Measurements from ENCODE around the gene IQCN.

Gene IQCN

DNA sequence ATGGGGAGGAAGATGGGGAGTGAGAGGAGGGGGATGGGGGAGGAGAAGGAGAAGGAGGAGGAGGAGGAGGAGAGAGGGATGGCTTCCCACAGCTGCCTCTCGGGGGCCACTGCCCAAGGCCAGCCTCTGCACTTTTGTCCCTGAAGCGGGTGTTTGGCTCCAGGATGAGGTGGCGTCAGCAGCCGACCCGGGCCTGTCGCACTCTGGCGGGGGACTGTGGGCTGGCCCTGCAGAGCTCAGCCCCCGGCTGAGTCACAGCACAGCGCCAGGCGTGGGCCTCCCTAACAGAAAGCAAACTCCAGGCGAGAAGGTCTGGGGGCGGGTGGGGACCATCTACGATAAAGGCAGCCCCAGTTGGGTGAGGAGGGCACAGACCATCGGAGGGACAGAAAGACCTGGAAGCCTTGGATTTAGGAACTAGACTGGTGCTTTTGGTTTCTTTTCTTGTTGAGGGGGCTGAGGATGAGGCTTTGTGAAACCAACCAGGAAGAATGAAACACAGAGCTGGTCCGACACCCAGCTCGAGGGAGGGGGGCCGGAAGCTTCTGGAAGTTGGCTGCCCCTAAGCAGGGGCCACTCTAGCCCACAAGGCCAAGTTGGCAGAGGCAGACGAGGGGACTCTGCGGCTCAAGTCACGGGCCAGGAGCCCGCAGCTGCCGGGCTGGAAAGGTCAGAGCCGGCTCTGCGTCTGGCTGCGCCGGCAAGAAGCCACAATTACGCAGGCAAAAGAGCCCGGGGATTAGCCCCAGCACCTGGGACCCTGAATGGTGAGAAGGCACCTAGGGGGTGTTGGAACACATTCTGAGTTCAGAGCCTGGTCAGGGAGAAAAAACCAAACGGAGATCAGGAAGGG is 30.4 kb upstream of the IQCN start:
- peak; percentile 69 for DNase-seq

DNA sequence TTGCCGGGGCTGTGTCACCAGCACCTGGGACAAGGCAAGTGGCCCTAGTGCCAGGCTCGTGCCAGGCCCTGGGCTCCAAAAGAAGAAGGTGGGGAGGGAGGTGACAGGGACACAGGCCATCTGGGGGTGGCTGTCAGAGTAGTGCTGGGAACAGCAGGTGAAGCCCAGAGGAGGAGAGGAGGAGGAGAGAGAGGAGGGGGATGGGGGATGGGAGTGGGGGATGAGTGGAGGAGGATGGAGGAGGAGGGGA is 29.9 kb upstream of the IQCN start:
- no peak for DNase-seq

DNA sequence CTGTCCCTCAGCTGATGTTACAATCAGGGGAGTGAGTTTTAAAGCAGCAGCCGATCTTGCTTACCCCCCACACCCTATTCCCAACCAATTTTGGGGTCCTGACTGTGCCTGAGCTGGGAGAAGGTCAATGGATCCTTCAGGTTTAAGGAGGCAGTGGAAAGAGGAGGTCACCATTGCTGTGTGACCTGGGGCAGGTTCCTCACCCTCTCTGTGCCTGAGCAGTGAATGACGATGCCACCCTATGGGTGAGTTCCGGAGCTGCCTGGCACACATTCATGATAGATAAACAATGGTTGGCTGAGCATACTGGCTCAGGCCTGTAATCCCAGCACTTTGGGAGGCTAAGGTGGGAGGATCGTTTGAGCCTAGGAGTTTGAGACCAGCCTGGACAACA is 27.5 kb upstream of the IQCN start:
- no peak for DNase-seq

DNA sequence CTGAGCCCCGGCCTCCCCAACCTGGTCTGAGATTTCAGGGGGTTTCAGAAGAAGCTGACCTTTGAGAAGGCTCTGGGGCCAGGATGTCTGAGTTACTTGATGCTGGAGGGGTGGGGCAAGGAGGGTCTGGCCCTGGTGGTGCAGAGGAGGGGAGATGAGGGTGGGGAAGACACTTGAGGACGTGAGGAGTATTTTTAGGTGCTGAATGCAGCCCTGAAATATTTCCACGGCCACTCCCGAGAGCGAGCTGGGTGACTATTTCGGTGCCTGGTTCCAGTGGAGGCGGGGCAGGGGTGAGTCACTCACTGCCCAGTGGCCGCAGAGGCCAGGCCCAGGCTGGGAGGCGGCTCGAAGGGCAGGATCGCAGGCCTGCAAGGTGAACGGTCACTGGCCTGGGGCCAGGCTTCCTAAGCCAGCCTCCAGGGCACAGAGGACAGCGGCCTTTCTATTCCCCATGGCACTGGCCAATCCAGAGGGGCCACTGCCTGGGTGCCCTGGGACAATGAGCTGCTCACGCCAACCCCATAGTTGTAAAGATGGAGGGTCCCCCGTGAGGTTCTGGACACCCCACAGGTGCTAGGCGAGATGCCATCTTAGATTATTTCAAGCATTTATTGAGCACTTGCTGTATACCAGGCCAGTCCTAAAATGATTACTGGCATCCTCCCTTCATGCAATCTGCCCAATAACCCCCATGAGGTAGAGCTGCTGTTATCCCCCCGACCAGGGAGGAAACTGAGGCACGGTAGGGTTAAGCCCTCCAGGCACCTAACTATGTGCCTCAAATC is 26.9 kb upstream of the IQCN start:
- DNase-seq, result peak; percentile 95

DNA sequence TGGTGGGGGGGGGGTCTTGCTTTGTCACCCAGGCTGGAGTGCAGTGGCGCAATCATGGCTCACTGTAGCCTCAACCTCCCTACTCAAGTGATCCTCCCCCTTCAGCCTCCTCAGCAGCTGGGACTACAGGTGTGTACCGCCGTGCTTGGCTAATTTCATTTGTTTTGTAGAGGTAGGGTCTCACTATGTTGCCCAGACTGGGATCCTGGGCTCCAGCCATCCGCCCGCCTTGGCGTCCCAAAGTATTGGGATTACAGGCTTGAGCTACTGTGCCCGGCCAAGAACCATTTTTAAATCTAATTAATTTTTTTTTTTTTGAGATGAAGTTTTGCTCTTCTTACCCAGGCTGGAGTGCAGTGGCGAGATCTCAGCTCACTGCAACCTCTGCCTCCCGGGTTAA is 25.4 kb upstream of the IQCN start:
- DNase-seq, result no peak

DNA sequence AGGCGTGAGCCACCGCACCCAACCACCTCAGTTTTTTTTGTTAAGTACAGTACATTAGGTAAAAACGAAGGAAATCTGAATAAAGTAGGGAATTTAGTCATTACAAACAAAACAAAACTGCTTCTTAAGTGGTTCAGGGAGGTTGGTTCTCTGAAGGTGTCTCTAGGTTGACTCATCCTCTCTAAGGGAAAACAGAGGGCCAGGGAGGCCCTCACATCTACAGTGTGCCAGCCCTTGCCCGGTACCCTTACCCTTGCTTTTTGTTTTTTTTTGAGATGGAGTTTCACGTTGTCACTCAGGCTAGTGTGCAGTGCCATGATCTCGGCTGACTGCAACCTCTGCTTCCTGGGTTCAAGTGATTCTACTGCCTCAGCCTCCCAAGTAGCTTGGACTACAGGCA is 24.3 kb upstream of the IQCN start:
- no peak for DNase-seq

DNA sequence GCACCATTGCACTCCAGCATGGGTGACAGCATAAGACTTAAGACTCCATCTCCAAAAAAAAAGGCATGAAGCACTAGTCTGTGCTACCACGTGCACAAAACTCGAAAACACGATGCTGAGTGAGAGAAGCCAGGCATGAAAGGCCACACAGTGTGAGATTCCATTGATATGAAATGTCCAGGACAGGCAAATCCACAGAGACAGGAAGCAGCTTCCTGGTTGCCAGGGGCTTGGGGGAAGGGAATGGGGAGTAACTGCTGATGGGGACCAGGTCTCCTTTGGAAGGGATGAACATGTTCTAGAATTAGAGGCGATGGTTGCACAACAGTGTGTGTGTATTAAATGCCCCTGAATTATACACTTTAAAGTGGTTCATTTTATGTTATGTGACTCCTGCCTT is 23.1 kb upstream of the IQCN start:
- no peak for DNase-seq

DNA sequence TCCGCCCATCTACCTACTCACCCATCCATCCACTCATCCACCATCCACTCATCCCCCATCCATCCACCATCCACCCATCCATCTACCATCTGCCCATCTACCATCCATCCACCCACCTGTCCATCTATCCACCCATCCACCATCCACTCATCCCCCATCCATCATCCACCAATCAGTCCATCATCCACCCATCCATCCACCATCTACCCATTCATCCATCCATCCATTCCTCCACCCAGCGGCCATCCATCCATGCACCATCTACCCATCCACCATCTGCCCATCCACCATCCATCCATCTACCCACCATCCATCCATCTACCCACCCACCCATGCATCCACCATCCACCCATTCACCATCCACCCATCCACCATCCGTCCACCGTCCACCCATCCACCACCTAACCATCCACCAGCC is 20.8 kb upstream of the IQCN start:
- DNase-seq, result no peak

DNA sequence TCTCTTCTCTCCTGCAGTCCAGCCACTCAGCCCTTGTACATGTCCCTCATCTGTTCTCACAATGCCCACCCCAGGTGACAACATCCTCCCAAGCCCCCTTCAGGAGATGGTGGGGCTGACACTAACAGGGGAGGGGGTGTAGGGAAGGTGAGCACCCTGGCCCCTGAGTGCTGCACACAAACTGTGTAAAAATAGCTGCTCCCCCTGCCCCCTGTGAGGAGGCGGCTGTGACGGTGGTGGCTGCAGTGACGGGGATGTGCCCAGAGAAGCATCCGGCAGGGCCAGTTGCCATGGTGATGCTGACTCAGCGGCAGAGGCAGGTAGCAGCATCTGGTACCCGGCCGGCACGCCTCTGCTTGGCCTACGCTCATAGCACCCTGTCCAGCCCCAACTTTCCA is 20.2 kb upstream of the IQCN start:
- DNase-seq, result no peak

DNA sequence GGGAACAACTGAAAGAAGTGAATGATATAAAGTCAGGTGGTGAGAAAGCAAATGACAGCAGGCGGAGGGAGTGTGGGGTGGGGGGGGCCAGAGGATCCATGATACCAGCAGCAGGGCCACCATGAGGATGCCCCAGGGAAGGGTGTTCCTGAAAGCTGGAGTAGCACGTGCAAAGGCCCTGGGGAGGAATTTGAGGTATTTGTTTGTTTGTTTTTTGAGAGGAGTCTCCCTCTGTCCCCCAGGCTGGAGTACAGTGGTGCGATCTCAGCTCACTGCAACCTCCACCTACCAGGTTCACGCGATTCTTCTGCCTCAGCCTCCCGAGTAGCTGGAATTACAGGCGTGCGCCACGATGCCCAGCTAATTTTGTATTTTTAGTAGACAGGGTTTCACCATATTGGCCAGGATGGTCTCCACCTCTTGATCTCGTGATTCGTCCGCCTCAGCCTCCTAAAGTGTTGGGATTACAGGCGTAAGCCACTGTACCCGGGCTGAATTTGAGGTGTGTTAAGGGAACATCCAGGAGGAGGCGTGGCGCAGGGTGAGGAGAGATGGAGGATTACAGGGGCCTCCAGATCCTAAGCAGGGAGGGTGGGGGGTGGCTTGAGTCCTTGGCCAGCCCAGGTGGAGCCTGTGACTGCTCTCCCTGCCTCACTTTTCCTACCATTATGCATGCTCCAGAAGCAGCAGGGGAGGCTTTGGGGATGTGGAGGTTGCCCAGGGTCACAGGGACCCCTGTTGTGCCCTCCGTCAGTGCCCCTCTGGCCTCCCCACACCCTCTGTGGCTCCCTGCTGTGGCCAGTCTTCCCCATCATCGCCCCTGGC is 19.6 kb upstream of the IQCN start:
- no peak for DNase-seq

DNA sequence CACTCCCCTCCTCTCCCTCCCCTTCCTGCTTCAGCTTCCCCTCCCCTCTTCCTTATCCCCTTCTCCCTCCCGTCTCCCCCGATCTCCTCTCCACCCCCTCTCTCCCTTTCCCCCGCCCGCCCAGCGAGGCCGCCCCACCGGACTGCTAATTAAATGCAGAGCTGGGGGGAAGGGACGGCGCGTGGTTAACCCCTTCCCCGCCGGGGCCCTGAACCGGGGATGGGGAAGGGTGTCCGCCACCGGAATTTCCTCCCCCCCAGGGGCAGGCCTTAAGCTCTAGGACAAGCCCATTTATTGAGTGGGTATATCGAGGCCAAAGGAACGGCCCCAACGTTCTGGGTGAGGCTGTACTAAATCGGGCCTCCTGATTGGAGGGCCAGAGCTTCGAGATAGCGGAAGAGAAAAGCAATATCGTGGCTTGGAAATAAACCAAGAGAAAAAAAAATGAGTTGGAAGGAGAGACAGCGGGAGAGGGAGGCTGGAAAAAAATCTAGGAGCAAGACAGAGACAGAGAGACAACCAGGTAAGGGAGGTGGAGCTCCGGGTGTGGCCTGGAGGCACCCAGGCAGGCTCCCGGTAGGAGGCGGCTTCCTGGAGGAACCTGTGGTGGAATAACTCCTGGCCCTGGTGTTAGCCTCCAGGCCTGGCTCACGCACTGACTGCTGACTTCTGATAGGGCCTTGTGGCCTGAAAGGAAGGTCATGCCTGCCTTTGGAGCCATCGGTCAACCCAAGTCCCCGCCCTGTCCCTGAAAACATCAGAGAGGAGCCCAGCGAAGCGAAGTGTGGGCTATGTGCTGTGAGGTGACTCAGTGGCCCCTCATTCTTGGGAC is 18.8 kb upstream of the IQCN start:
- peak; percentile 89 for DNase-seq

DNA sequence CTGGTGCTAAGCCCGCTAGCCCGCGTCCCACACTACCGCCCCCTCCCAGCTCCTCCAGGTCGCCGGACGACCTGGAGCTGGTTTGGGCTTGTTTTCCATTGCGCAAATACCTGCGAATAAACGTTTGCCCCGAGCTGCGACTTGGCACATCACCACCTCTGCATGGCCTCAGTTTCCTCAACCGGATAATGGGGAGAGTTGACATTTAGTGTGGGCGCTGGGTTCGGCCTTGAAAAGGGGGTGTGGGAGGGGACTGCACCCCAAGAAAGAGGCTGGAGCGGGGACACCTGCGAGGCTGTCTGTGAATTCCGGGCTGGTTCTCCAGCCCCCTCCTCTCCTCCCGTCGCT is 18.2 kb upstream of the IQCN start:
- DNase-seq, result no peak

DNA sequence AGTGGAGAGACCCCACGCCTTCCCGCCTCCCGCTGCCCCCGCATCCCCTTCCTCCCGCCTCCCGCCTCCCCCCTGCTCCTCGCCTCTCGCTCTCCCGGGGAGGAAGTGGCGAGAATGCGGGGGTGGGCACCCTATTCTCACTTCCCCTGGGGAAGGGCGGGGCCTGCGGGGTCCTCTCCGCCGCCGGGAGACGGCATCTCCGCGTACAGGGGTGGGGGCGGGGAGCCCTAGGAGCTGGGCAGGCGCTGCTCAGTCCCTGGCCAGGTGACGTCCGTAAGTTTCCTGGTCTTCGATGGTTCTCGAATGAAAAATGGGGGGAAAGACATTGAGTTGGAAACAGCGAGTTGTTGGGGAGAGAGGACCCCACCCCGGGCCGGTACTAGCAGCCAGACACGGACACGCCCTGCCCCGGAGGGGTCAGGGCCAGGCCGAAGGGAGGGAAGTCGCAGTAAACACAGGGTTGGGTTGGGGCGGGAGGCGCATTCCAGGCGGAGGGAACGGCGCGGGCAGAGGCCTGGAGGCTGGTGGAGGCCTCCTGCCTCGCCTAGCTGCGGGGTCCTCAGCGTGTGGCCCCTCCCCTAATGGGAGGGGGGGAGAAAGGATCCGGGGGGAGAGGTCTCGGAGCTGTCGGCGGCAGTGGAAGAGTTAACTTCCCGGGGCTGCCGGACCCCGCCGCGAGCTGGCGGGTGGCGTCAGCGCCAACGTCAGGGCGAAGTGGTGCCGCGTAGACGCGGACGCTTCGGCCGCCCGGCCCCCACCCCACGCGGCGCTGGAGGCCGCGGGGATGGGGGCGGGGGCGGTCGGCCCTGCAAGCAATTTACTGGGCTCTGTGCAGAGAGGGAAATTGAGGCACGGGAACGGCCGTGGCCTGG is 17.6 kb upstream of the IQCN start:
- DNase-seq, result peak; percentile 88

DNA sequence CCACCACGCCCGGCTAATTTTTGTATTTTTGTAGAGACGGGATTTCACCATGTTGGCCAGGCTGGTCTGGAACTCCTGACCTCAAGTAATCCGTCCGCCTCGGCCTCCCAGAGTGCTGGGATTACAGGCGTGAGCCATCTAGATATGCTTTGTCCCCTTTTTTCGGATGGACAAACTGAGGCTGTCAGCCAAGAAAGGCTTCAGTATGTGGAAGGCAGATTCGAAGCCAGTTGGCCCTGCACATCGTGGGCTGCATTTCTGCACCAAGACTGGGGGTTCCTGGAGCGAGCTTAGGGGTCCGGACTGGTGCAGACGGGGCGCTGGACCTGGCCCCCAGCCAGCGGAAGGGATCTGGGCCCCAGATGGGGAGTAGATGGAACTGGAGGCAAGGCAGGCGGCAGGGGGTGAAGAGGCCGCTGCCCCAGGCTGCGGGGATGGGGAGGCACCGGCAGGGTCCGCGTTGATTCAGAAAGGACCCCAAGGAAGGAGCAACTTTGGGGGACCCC is 16.8 kb upstream of the IQCN start:
- no peak for DNase-seq

DNA sequence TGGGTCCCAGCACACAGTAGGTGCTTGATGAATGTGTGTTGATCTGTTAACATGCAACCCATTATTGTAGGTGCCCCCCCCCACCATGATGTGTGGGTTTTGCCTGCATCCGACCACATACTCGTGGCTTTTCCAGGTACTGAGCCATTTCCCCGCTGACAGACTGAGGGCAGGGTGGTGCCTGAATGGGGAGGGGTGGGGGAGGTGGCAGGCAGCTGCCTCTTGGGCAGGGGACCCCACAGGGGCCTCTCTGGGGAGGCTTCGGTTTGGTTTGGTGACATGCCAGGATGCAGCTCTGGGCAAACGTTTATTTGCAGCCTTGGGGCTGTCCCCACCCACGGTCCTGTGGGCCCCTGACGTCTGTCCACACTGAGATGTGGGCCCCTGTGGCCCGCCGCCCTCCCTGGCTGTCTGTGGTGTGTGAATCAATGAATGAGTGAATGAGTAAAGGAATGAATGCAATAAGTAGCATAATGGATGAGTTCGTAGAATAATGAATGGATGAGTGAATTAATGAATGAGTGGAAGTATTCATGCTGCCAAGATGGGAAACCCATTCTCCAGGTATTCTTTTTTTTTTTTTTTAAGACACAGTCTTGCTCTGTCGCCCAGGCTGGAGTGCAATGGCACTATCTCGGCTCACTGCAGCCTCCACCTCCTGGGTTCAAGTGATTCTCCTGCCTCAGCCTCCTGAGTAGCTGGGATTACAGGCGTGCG is 16.2 kb upstream of the IQCN start:
- DNase-seq, result no peak

DNA sequence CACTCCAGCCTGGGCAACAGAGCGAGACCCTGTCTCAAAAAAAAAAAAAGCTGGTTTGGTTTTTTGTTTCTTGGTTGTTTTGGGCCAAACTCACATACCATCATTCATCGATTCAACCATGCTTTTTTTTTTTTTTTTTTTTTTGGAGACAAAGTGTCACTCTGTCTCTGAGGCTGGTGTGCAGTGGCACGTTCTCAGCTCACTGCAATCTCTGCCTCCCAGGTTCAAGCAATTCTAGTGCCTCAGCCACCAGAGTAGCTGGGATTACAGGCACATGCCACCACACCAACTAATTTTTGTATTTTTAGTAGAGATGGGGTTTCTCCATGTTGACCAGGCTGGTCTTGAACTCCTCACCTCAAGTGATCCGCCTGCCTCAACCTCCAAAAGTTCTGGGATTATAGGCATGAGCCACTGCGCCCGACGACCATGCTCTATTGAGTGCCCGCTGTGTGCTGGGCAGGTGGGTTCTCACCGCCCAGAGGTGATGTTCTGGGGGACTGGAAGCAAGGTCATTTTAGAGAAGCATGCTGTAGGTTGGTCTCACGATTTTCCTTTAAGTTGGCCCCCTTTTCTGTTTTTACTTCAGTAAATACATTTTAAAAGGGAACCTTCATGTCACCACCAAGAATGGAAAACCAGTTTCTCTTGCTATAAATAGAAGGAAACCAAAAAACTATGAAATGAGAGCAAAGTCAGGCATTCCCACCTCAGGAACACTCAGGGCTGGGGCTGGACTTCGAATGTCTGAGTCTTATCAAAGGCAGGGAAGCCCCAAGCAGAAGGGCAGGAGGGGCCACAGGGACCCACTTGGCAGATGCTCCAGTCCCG is 15.4 kb upstream of the IQCN start:
- no peak for DNase-seq

DNA sequence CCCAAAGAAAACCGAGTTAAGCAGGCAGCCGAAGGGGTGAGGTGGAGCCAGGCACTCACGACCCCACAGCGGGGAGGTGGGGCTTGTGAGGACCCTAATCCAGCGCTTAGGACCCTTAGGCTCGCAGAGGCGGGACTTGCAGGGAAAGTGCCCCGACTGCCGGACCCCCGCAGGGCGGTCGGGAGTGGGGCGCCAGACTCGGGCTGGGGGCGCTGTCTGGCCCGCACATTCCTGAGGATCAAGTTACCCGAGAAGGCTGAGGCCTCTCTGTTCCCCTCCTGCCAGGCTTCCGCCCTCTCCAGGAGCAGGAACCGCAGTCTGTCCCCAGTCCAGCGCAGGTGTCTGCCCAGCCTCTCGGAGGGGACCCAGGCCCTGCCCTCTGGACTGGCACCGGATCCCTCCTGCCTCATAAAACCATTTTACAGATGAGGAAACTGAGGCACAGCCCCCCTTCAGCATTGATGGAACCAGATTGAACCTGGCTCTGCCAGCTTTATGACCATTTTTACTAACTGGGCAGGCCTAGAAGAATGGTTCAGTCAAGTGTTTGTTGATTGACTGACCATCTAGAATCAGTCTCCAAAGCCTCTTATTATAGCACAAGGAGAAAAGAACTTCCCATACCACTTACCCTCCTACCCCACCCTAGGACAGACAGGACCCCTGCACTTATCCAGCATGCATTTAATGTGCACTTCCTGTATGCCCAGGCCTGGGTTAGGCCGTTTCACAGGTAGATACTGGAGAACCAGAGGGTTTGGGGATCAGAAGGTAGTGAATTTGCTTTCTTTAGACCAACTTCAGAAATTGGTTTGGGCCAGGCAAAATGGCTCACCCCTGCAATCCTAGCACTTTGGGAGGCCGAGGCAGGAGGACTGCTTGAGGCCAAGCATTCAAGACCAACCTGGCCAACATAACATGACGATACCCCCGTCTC is 13.9 kb upstream of the IQCN start:
- no peak for DNase-seq

DNA sequence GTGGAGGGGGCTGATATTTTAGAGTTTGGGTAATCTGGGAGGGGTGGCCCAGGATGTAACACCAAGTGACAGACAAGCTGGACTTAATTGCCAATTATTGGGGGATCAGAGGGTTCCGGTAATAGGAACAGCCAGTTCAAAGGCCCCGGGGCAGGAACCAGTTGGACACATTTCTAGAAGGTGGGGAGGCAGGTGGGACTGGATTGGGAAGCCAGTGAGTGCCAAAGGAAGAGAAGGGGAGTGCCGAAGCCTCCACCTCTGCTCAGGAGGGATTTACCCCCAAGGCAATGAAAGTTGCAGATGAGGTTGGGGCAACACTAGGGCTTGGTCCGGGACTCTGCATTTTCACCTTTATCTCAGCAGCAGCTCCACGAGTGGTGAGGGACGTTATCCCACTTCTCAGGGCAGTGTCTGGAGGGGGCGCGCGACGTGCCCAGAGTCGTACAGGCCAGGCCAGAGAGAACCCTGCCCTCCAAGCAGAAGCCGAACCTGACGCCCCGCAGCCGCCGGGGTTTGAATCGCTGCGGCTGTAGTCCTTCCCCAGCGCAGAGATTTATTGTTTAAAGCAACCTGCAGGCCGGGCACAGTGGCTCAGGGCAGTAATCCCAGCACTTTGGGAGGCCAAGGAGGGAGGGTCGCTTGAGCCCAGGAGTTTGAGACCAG is 12.9 kb upstream of the IQCN start:
- no peak for DNase-seq

Data from NCI-H226 (cell line).